NCI-H1694 treated with DMSO at 0.1 percent for 48 hours (cell line): ENCODE data around the gene CYTL1.
"Not testable (repeated sequence)": the region's sequence is repeated elsewhere in the genome, so short reads cannot be mapped to it uniquely, and the experiment has no call there.

ENCODE experiments used
- DNase-seq: peaks from one replicate; lab custom pipeline; 2025; lab: John Stamatoyannopoulos, UW

The CYTL1 gene

DNA sequence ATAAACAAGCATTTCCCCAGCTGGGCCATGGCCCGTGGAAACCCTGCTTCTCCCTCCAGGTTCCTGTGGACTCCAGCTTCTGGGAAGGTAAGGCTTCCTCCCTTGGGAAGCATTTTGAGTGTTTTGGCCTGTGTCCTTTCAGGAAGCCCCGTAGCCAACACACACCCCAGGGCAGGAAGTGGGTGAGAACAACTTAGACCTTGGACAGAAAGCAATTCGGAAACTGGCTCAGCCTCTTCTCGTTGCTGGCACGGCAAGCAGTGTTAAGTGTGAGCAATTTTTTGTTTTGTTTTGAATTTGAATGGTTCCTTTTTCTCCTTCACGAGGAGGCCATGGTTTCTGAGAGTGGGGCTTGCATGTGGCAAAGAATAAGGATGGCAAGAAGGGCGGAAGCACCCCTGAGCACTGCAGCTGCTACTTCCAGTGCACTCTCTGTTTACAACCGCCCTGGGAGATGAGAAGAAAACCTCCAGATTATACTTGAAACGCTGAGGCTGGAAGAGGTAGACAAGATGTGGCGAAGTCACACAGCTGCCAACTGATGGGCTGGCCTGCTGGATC, 14.1 kb upstream of the CYTL1 start:
- DNase-seq = no peak

DNA sequence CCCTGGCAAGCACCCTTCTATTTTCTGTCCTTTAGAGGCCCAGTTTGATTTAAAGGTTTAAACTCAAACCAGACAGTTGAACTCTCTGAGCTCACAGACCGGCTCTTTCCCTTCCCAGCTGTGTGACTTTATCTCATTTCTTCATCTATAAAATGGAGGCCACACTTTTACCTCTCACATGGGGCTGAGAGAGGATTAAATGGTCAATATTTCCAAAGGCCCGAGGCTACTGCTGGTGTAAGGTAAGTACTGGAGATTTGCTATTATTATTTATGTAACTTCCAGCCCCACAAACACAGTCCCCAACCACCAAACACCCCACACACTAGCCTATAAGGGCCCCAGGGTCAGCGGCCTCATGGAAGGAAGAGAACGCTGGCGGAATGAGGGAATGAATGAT, 13.6 kb upstream of the CYTL1 start:
- DNase-seq = no peak

DNA sequence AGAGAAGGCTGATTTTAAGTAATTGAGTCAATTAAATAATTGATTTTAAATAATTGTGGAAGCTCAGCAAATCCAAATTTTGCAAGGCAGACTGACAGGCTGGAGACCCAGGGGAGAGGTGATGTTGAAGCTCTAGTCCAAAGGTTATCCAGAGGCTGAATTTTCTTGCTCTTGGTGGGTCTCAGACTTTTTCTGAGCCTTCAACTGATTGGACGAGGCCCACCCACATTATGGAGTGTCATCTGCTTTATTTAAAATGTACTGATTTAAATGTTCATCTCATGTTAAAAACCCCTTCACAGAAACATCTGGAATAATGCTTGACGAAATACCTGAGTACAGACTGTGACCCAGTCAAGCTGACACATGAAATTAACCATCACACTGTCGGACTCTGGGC, 11.7 kb upstream of the CYTL1 start:
- DNase-seq = no peak

DNA sequence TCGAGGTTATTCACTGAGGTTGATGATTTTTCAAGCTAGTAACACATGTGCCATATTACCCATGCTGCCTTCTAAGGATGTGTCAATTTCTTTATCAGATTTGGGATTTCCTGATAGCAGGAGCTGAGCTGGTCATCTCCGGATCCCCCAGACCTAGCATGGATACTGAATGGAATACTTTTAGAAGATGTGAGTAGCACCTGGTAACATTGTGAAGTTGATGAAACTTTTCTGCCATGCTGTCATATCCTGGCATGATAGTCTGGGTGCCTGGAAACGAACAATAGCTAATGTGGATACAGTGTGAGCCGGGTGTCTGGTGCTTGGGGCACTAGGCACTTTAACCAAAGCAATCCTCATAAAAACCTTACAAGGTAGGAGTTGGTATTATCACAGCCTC, 11.0 kb upstream of the CYTL1 start:
- no peak for DNase-seq

DNA sequence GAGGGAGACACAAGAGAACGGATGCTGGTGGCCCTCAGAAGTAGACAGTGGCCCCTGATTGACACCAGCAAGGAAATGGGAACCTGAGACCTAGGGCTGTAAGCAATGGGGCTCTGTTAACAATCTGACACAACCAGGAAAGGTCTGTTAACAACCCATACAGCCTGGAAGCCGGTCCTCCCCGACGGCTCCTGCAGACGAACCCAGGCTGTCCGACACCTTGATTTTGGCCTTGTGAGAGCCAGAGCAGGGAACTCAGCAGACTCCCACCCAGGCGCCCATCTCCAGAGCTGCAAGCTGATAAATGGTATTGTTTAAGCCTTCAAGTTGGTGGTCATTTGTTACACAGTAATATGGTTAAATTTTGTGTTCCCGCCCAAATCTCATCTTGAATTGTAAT, 10.2 kb upstream of the CYTL1 start:
- no peak for DNase-seq

DNA sequence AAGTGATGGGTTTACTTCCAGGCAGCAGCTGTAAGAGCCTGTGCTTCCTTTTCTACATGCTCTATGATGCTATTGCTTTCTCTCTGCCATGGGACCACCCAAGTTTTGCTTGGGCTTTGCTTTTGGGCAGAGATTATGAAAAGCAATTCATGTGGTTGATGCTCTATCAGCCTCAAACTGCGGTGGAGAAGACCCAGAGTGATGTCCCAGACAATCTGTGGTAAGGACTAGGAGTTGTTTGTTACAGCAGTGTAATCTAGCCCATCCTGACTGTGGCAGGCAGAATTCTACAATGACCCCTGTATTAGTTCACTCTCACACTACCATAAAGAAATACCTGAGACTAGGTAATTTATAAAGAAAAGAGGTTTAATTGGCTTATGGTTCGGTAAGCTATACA, 9.2 kb upstream of the CYTL1 start:
- DNase-seq = no peak

DNA sequence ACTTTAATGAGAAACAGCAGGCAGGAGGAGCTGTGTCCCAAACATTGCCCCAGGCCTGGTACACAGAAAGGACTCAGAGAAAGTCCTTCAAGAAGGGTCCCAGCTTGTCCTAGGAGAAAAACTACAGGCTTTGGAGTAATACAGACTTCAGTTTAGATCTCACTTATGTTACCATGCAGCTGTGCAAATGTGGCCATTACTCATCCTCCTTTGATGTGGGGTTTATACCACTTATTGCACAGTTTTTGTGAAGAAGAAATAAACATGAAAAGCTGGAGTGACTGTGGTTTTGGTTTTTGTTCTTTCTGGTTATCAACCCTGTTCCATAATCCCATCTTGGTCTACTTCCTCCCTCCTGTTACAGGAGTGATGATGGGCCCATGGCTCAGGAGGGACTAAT, 8.1 kb upstream of the CYTL1 start:
- no peak for DNase-seq

DNA sequence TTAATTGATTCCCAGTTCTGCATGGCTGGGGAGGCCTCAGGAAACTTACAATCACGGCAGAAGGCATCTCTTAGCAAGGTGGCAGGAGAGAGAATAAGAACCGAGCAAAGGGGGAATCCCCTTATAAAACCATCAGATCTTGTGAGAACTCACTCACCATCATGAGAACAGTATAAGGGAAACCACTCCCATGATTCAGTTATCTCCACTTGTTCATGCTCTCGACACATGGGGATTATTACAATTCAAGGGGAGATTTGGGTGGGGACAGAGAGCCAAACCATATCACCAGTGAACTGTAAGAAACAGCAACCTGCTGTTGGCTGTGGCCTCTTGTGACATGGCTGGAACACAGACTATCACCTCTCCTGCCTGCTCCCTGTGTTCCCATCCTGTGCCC, 7.1 kb upstream of the CYTL1 start:
- no peak for DNase-seq

DNA sequence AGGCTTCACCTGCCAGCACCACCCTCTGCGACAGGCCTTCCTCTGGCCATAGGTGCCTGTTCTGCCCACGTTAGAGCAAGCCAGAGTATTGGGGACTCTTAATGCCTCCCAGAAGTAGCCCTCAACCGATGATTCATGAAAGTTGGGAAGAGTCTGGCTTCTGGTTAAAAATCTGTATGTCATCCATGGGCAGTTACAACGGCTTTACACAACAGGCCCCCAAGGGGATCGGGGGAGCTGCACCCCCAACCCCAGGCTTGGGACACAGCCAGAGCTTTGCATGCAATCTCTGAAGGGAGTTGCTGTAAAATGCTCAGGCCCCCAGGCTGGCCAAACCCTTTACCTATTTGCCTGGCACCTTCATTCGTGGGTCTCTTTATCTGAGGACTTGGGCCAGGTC, 5.4 kb upstream of the CYTL1 start:
- DNase-seq = no peak

DNA sequence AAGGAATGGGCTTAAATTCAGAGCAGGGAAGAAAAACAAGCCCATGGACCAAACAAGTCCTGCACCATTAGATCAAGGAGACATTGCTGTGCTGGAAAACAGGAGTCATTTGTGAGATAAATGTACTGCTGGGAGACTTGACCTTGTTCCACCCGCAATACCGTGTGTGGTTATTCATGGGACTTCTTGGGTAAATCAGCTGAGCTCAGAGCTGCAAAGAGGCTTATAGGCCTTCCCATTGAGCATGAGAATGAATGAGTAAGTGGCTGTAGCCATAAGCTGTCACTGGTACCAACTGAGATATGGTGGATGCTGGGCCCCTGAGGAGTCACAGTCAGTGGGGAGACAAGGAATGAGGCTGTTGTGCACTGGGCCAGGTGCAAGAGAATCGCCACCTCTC, 2.3 kb upstream of the CYTL1 start:
- no peak for DNase-seq

DNA sequence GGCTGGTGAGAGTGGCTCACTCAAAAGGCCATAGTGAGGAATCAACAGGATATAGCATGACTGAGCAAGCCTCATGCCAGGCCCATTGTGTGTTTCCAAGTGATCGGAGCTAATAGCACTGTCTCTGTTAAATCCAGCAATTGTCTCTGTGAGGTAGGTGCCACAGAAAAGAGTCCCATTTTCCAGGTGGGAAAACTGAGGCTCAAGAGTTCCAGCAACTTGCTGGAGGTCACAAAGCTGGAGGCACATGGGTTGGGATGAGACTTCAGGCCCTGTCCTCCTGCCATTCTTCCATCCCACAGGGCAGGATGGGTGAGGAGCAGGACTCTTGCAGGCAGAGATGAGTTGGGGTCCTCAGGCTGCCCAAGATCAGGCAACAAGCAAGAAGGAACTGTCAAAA, 1.1 kb upstream of the CYTL1 start:
- DNase-seq = no peak

DNA sequence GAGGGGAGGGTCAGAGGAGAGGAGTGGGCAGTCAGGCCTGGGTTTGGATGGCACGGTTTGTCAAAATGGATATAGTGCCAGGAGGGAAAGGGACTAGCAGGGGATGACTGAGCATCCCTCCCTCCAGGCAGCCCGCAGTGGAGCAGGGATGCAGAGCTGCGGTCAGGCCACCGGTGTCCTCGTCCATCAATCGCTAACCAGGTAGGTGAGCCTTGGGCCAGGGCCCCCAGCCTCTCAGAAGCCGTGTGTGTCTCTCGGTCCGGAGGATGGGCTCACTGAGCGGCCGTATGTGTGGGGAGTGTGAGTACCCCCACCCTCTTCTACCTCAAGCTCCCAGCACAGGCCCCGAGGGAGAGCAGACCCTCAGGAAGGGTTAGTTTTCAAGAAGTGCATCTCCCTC, 538 bp upstream of the CYTL1 start:
- no peak for DNase-seq

DNA sequence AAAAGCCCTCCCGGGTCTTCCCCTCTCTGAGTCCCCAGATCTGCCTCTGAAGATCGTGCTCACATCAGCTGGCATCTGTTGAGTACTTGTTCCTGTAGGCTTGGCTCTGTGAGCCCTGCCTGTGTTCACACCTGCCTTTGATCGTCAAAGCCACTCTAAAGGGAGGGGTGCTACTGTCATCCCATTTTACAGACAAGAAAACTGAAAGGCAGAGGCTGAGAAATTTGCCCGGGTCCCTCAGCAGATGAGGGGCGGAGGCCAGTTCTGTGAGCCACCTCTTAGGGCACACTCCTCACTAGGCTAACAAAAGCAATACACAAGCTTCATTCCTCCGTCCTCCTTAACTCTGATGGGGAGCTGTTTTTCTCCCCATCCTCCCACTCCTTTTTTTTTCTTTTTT, 655 bp downstream of the CYTL1 start:
- DNase-seq = no peak

DNA sequence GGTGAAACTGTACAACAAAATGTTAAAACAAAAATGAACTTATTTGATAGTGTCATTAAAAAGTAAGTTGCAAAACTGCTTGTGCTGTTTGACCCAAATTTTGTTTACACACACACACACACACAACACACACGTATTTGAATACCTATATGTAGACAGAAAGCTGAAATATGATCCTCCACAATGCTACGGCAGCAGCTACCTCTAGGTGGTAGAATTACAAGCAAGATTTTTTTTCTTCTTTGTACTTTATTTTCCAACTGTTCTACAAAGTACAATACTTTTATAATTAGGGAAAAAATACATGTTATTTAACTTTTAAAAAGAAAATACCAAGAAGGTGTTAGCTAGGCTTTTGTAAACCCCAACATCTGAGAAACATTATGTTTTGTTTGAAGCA, 1.2 kb downstream of the CYTL1 start:
- DNase-seq = no peak

DNA sequence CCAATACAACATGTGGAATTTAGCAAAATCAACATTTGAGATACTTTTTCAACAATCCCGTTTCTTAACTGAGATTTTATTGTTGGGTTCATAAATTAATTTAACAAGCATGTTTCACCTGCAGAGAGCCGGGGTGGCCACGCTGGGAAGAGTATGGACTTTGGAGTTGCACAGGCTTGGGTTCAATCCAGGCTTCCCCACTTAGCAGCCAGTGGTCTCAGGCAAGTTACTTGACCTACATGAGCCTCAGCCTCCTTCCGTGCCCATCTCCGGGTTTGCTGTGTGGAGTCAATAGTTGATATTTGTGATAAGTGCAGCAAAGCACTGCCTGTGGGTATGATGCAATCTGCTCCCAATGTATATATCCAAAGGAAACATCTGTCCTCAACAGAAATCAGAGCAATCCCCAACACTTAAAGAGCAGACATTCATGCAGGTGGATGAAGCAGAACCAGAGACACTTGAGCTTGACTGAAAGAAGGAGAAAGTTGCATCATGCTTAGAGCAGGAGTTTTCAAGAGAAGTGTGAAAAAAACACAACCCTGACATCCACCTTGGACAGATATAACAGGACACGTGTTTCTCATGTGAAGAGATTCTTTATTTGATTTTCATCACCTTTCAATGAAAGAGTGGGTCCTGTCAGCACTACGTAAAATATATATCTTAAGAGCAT, 5.1 kb downstream of the CYTL1 start:
- DNase-seq = no peak

DNA sequence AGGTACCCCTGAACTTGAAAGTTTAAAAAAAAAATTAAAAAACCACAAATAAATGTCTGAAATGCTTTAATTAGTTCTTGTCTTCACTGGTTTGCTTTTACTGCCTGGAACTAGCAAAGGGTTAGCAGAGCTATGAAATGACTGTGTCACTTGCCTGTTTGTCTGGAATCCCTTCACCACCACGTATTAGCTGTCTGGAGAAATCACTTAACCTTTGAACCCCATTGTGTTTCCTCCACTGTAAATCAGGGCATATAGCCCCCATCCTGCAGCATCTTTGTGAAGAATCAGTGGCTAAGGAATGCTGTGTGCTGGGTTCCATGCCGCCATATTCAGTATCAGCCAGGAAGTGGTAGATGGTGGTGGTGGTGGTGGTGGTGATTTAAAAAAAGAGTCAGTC, 6.3 kb downstream of the CYTL1 start:
- no peak for DNase-seq

DNA sequence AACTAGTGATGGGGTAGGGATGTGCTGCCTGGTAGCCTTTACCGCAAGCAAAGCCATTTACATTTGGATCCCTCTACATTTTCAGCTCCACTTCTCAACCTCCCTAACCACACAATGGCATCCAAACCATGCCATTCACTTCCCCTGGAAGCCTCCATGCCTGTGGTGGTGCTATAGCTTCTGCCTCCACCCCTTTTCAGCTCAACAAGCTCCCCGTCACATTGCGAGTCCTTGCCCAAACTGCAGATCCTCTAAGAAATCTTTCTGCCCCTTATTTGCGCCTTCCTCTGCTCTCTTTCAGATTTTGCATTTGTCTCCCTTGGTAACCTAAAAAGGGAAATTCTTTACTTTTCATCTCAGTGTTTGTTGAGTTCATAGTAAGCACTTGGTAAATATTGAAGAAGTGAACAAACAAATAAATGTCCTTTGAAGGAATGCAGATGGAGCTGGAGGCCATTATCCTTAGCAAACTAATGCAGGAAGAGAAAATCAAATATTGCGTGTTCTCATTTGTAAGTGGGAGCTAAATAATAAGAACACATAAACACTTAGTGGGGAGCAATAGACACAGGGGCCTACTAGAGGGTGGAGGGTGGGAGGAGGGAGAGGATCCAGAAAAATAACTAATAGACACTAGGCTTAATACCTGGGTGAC, 6.9 kb downstream of the CYTL1 start:
- DNase-seq = no peak

DNA sequence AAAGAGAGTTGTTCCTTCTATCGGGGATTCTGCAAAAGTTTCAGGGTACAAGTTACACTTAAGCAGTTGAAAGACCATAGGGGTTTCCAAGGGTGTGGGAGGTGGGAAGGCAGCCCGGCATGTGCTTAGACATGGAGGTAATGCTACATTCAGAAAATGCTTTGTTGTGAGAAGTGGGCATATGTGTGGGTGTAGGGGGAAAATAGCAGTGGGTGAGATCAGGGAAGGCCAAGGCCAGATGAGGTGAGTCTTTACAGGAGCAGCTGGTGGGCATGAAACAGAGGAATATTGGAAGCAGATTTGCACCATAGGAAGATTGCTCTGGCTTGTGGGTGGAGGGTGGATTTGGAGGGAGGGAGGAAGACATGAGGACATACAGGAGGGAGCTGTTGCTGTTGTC, 8.3 kb downstream of the CYTL1 start:
- no peak for DNase-seq

DNA sequence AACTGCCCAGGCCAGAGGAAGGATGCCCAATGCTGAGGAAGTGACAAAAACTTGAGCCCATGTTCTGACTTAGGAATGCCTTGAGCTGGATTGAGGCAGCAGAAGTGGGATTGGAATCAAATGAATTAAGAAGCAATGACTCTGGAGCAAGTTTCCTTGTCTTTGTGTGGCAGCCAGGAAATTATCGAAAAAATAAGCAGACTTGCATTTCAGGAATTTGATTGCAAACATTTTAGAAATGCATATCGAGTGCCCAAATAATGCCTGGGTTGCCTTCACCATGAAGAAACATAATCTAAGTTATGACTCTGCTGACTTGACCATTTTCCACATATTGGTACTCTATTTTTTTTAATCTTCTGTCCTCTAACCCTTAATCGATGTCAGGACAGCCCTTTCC, 9.5 kb downstream of the CYTL1 start:
- no peak for DNase-seq

DNA sequence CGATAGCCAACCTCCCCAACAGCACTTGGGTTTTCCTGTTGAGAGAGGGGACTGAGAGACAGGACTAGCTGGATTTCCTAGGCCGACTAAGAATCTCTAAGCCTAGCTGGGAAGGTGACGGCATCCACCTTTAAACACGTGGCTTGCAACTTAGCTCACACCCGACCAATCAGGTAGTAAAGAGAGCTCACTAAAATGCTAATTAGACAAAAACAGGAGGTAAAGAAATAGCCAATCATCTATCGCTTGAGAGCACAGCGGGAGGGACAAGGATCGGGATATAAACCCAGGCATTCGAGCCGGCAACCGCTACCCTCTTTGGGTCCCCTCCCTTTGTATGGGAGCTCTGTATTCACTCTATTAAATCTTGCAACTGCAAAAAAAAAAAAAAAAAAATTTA, 12.3 kb downstream of the CYTL1 start:
- not testable (repeated sequence) for DNase-seq

DNA sequence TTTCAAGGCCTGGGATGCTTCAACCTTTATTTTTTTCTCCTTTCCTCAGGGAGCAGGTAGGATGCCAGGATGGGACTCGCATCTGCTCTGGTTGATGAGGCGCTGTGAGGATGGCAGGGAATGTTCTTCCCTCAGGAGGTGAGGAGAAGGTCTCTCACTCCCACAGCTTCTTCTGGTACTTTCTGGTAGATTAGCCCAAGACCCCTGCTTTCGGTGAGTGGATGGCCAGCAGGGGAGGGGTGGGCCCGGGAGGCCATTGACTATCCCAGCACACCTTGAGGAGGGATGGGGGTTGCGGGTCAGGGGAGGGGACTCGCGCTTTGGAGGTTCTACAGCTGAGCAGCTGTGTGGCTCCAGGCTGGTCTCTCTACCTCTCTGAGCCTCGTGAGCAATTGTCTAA, 14.8 kb downstream of the CYTL1 start:
- no peak for DNase-seq

DNA sequence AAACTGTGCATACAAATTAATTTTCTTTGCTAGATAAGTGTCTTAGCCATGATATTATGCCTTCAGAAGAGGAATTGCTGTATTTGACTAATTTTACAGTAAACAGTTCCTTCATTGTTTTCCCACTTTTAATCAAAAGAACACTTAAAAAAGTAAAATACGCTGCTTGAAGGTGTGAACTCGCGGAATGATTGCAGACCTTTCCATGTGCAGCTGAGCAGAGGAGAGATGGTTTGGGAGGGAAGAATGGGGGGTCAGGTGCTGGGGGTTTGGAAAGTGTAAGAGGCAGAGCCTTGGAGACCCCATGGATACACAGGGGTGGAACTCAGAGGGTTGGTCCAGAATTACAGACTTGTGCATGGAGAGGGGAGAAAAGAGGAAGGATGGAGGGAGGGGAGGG, 15.3 kb downstream of the CYTL1 start:
- no peak for DNase-seq

DNA sequence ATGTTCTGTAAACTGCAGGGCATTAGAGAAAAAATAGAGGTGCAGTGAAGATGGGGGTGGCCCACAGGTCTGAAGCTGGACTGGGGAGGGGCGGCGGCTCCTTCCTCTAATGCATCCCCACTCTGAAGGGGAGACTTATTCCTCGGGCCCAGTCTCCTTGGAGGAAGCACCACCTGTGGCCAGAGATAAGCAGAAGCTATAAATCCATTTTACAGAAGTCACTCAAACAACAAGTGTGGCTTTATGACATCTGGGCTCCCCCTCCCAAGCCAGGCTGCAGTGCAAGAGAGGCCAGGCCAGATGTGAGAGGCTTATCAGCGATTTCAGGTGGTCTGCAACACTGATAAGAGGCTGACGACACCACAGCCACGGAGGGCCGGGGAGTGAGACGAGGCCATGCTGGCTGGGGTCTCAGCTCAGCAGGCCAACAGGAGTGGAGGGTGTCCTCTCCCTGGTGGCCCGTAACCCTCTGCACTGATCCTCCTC, 15.8 kb downstream of the CYTL1 start:
- DNase-seq = no peak

DNA sequence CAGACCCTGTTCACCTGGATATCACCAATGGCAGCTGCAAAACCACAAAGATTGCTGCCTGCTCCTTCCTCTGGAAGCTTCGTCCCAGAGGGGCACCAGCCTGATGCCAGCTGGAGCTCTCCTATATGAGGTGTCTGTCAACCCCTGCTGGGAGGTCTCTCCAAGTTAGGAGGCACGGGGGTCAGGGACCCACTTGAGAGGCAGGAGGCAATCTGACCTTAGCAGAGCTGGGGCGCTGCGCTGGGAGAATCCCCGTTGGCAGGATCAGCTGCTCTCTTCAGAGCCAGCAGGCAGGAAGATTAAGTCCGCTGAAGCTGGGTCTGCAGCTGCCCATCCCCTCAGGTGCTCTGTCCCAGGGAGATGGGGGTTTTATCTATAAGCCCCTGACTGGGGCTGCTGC, 17.6 kb downstream of the CYTL1 start:
- DNase-seq = not testable (repeated sequence)
